Stimulated activated CD8-positive, alpha-beta memory T cell treated with anti-CD3 and anti-CD28 coated beads, Interleukin-15, amount 100 ng/mL, for 24 hours (primary cell): ENCODE data around the gene SORCS1.
"Not testable (repeated sequence)": the region's sequence is repeated elsewhere in the genome, so short reads cannot be mapped to it uniquely, and the experiment has no call there.

Source experiments
- DNase-seq: peaks from one replicate; pipeline ENCODE4 v3.0.0-alpha.2; 2020; ENCODE audit warnings: low read depth

The SORCS1 gene

GRCh38 chr10:106942035-106942662, 222.4 kb downstream of the SORCS1 start:
- DNase-seq: no peak

GRCh38 chr10:106941297-106942034, 223.0 kb downstream of the SORCS1 start:
- DNase-seq: no peak

GRCh38 chr10:106938513-106938912, 226.0 kb downstream of the SORCS1 start:
- DNase-seq: no peak

- DNase-seq: no peak
Measured at GRCh38 chr10:106935978-106936451, 228.5 kb downstream of the SORCS1 start.

GRCh38 chr10:106931853-106932249, 232.7 kb downstream of the SORCS1 start:
- no peak for DNase-seq

- DNase-seq: no peak
Measured at GRCh38 chr10:106931159-106931852, 233.2 kb downstream of the SORCS1 start.

GRCh38 chr10:106930751-106931150, 233.8 kb downstream of the SORCS1 start:
- DNase-seq: no peak

- DNase-seq: no peak
Measured at GRCh38 chr10:106929291-106929895, 235.1 kb downstream of the SORCS1 start.

GRCh38 chr10:106928151-106928550, 236.4 kb downstream of the SORCS1 start:
- not testable (repeated sequence) for DNase-seq

GRCh38 chr10:106925191-106925590, 239.3 kb downstream of the SORCS1 start:
- no peak for DNase-seq

- DNase-seq: no peak
Measured at GRCh38 chr10:106920538-106920937, 244.0 kb downstream of the SORCS1 start.

GRCh38 chr10:106919871-106920282, 244.6 kb downstream of the SORCS1 start:
- no peak for DNase-seq

GRCh38 chr10:106917452-106918055, 247.0 kb downstream of the SORCS1 start:
- DNase-seq: no peak

GRCh38 chr10:106914016-106914415, 250.5 kb downstream of the SORCS1 start:
- no peak for DNase-seq

GRCh38 chr10:106913348-106913747, 251.2 kb downstream of the SORCS1 start:
- no peak for DNase-seq

GRCh38 chr10:106911096-106911495, 253.4 kb downstream of the SORCS1 start:
- no peak for DNase-seq

GRCh38 chr10:106910666-106911065, 253.8 kb downstream of the SORCS1 start:
- no peak for DNase-seq

GRCh38 chr10:106908225-106908624, 256.3 kb downstream of the SORCS1 start:
- no peak for DNase-seq

- DNase-seq: no peak
Measured at GRCh38 chr10:106904209-106904608, 260.3 kb downstream of the SORCS1 start.

GRCh38 chr10:106903180-106903579, 261.3 kb downstream of the SORCS1 start:
- no peak for DNase-seq

- DNase-seq: no peak
Measured at GRCh38 chr10:106900016-106900652, 264.4 kb downstream of the SORCS1 start.

- DNase-seq: no peak
Measured at GRCh38 chr10:106898446-106898845, 266.1 kb downstream of the SORCS1 start.
